GM10248 (cell line): ENCODE measurements around the gene AKR1E2.

Experiments
- CTCF ChIA-PET: fragments of 300-600 bp; sonication (Branson Sonifier 250); formaldehyde crosslinking; extraction: SDS; loops from one replicate; lab custom pipeline; 2021; ENCODE audit warnings: antibody characterized with exemption; lab: Yijun Ruan, JAX
- POLR2A ChIA-PET: fragments of 350-650 bp; sonication (Branson Sonifier 250); formaldehyde crosslinking; extraction: SDS; loops from one replicate; lab custom pipeline; 2020; ENCODE audit warnings: antibody characterized with exemption; lab: Yijun Ruan, JAX
- DNase-seq: peaks from one replicate; pipeline ENCODE4 v3.0.0; 2012; ENCODE audit errors: extremely low spot score
- CTCF ChIP-seq: IDR thresholded peaks from 2 replicates; pipeline ENCODE4 v1.5.1; 2012; ENCODE audit warnings: mild to moderate bottlenecking, low read depth; ENCODE audit errors: extremely low read depth, missing control alignments, control extremely low read depth

The AKR1E2 gene

DNA sequence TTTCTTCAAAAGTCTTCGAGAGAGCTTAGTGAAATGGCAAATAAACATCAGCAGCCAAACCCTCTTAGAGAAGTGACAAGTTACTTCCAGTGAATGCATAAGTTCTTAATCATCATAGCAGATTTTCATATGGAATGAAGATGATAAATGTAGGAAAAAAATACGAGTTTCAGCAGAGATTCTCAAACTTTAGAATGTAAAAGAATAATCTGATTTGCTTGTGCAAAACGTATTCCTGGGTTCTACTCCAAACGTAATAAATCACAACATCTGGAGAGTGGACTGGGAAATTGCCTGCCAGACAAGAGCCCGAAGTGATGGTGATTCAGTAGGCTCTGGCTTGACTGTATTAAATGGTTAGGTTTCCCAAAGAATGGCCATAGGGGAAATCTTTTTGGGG is 62.2 kb downstream of the AKR1E2 start:
- no peak for TF ChIP-seq CTCF
- ChIA-PET POLR2A (no interaction called here), CTCF (no interaction called here)
- DNase-seq, result no peak

GRCh38 chr10:4889959-4890358 is 64.0 kb downstream of the AKR1E2 start:
- POLR2A ChIA-PET, result no interaction called here
- CTCF ChIA-PET, result interaction anchor here (0.7 kb wide), 1 partner anchor 14 kb away, joined by 3 read pairs; no protein-coding TSS in a partner anchor
- DNase-seq, result no peak
- no peak for TF ChIP-seq CTCF

GRCh38 chr10:4892681-4893080 is 66.7 kb downstream of the AKR1E2 start:
- no peak for TF ChIP-seq CTCF
- ChIA-PET CTCF (interaction anchor here (0.8 to 2.8 kb wide), 3 partner anchors 10 to 43 kb away, joined by 3 to 15 read pairs (median 4); no protein-coding TSS in a partner anchor), POLR2A (no interaction called here)
- no peak for DNase-seq

DNA sequence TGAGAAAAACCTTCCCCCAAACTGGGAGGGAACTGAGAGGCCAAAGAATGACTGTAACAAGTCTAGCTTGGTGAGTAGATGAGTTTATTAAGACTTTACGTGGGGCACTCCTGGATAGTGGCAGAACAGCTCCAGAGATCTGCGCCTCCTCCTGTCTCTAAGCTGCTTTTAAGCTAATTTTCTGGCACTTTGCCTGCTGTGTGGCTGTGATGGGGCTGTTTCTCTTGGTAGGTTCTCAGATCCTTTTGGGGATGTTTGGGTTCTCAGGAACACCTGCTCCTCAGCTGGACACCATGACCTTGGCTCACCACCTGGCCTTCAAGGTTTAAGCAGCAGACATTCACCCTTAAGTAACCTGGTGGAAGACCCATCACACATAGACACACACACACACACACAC is 68.3 kb downstream of the AKR1E2 start:
- CTCF ChIA-PET, result interaction anchor here (0.7 to 2.8 kb wide), 3 partner anchors 13 to 45 kb away, joined by 3 to 15 read pairs (median 3); no protein-coding TSS in a partner anchor
- DNase-seq, result no peak
- POLR2A ChIA-PET, result no interaction called here
- no peak for TF ChIP-seq CTCF
